IMR-90 (cell line): ENCODE results near the gene ITGA4.

Experiments
- CEBPB ChIP-seq: IDR thresholded peaks from 2 replicates; pipeline ENCODE4 v1.6.1; 2012; ENCODE audit warnings: low read depth, low read length, improper control_type of control experiment
- FOS ChIP-seq: fragments of 150-350 bp; IDR thresholded peaks from 2 replicates; pipeline ENCODE4 v1.6.1; 2016; ENCODE audit warnings: low read depth, low read length
- MAFK ChIP-seq: IDR thresholded peaks from 2 replicates; pipeline ENCODE4 v1.6.1; 2012; ENCODE audit warnings: low read depth, low read length, improper control_type of control experiment
- MXI1 ChIP-seq: IDR thresholded peaks from 2 replicates; pipeline ENCODE4 v1.6.1; 2012; ENCODE audit warnings: low read depth, mild to moderate bottlenecking, low read length, moderate library complexity, borderline replicate concordance
- NFE2L2 ChIP-seq: fragments of 150-350 bp; IDR thresholded peaks from 2 replicates; pipeline ENCODE4 v1.6.1; 2016; ENCODE audit warnings: low read depth, mild to moderate bottlenecking, low read length
- POLR2A ChIP-seq: IDR thresholded peaks from 2 replicates; pipeline ENCODE4 v1.6.1; 2012; ENCODE audit warnings: mild to moderate bottlenecking, low read depth, low read length
- RAD21 ChIP-seq: IDR thresholded peaks from 2 replicates; pipeline ENCODE4 v1.6.1; 2012; ENCODE audit warnings: low read length, improper control_type of control experiment
- RCOR1 ChIP-seq: IDR thresholded peaks from 2 replicates; pipeline ENCODE4 v1.6.1; 2012; ENCODE audit warnings: mild to moderate bottlenecking, low read length, improper control_type of control experiment; ENCODE audit not compliant: insufficient replicate concordance
- RFX5 ChIP-seq: IDR thresholded peaks from 2 replicates; pipeline ENCODE4 v1.8.0; 2012; ENCODE audit warnings: low read depth, mild to moderate bottlenecking, low read length, moderate library complexity
- SMC3 ChIP-seq: fragments of 150-350 bp; IDR thresholded peaks from 2 replicates; pipeline ENCODE4 v1.6.1; 2016; ENCODE audit warnings: low read depth, mild to moderate bottlenecking, antibody characterized with exemption, low read length, moderate library complexity
- USF2 ChIP-seq: fragments of 150-350 bp; IDR thresholded peaks from 2 replicates; pipeline ENCODE4 v1.6.1; 2017; ENCODE audit warnings: mild to moderate bottlenecking, antibody characterized with exemption, low read length, low read depth
- TF ChIP-seq, protein P1 (sequence below): conservative IDR thresholded peaks from 2 replicates; pipeline ENCODE4 v1.5.1; 2012; ENCODE audit warnings: mild to moderate bottlenecking, low read depth, low read length, improper control_type of control experiment
- TF ChIP-seq, protein P2 (sequence below): fragments of 150-350 bp; IDR thresholded peaks from 2 replicates; pipeline ENCODE4 v1.6.1; 2016; ENCODE audit warnings: low read depth, mild to moderate bottlenecking, low read length, moderate library complexity, borderline replicate concordance

GRCh38 chr2:181554061-181554830, 97.1 kb downstream of the ITGA4 start:
- TF ChIP-seq MXI1 (no peak), SMC3 (no peak), NFE2L2 (no peak), RAD21 (no peak), POLR2A (no peak), RFX5 (no peak), RCOR1 (no peak), USF2 (no peak), FOS (no peak), MAFK (no peak), CEBPB (no peak)
- TF ChIP-seq, protein P1, sequence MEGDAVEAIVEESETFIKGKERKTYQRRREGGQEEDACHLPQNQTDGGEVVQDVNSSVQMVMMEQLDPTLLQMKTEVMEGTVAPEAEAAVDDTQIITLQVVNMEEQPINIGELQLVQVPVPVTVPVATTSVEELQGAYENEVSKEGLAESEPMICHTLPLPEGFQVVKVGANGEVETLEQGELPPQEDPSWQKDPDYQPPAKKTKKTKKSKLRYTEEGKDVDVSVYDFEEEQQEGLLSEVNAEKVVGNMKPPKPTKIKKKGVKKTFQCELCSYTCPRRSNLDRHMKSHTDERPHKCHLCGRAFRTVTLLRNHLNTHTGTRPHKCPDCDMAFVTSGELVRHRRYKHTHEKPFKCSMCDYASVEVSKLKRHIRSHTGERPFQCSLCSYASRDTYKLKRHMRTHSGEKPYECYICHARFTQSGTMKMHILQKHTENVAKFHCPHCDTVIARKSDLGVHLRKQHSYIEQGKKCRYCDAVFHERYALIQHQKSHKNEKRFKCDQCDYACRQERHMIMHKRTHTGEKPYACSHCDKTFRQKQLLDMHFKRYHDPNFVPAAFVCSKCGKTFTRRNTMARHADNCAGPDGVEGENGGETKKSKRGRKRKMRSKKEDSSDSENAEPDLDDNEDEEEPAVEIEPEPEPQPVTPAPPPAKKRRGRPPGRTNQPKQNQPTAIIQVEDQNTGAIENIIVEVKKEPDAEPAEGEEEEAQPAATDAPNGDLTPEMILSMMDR, result no peak
- TF ChIP-seq, protein P2, sequence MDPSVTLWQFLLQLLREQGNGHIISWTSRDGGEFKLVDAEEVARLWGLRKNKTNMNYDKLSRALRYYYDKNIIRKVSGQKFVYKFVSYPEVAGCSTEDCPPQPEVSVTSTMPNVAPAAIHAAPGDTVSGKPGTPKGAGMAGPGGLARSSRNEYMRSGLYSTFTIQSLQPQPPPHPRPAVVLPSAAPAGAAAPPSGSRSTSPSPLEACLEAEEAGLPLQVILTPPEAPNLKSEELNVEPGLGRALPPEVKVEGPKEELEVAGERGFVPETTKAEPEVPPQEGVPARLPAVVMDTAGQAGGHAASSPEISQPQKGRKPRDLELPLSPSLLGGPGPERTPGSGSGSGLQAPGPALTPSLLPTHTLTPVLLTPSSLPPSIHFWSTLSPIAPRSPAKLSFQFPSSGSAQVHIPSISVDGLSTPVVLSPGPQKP, result no peak
